SJSA1 (cell line): Measurements from ENCODE around the gene PACSIN2. TPM values are rescaled to one million over a fixed set of nuclear protein-coding genes. Genes with fewer than 3 reads are reported as not detected.

Experiments
- DNase-seq, 2 experiments: peaks; one replicate each; pipeline ENCODE4 v3.0.0-alpha.2; 2015 to 2020; ENCODE audit warnings: low spot score in 2 of 2, low read depth in 1 of 2
- H3K27ac ChIP-seq: fragments of 250-450 bp; sonication (Bioruptor Pico); 2 replicates; pipeline ENCODE4 v1.5.1; 2020; ENCODE audit warnings: mild to moderate bottlenecking, moderate library complexity
- H3K27me3 ChIP-seq: fragments of 250-450 bp; sonication (Bioruptor Pico); replicated peaks from 2 replicates; pipeline ENCODE4 v1.5.1; 2020; ENCODE audit warnings: mild to moderate bottlenecking, moderate library complexity
- H3K36me3 ChIP-seq: fragments of 250-450 bp; sonication (Bioruptor Pico); 2 replicates; pipeline ENCODE4 v1.5.1; 2020; ENCODE audit warnings: mild to moderate bottlenecking
- H3K4me1 ChIP-seq: fragments of 250-450 bp; sonication (Bioruptor Pico); replicated peaks from 2 replicates; pipeline ENCODE4 v1.6.1; 2021; ENCODE audit warnings: mild to moderate bottlenecking
- H3K4me3 ChIP-seq: fragments of 250-450 bp; sonication (Bioruptor Pico); 2 replicates; pipeline ENCODE4 v1.5.1; 2020; ENCODE audit warnings: mild to moderate bottlenecking
- H3K9me3 ChIP-seq: fragments of 250-450 bp; sonication (Bioruptor Pico); replicated peaks from 2 replicates; pipeline ENCODE4 v1.5.1; 2020; ENCODE audit warnings: mild to moderate bottlenecking
- total RNA-seq: library from RNA; depleted of rRNA; stranded (reverse); fragments of >200 nt; shearing (Covaris generic); gene quantifications from 2 replicates; pipeline ENCODE4 v1.2.3, GENCODE V29; 2014

The PACSIN2 gene
- total RNA-seq, 1 experiment from 2014 or later: 98.3 TPM

- Histone ChIP-seq H3K9me3 (no peaks in the 10 kb centered on the region), H3K36me3 (peaks cover 32% of the 10 kb centered on the region), H3K4me3 (no peak overlapping the region), H3K27me3 (no peaks in the 10 kb centered on the region), H3K27ac (no peak overlapping the region), H3K4me1 (peaks cover 42% of the 10 kb centered on the region)
- no peak for DNase-seq
Observed at GRCh38 chr22:42948294-42948693, 66.7 kb downstream of the PACSIN2 start.

DNA sequence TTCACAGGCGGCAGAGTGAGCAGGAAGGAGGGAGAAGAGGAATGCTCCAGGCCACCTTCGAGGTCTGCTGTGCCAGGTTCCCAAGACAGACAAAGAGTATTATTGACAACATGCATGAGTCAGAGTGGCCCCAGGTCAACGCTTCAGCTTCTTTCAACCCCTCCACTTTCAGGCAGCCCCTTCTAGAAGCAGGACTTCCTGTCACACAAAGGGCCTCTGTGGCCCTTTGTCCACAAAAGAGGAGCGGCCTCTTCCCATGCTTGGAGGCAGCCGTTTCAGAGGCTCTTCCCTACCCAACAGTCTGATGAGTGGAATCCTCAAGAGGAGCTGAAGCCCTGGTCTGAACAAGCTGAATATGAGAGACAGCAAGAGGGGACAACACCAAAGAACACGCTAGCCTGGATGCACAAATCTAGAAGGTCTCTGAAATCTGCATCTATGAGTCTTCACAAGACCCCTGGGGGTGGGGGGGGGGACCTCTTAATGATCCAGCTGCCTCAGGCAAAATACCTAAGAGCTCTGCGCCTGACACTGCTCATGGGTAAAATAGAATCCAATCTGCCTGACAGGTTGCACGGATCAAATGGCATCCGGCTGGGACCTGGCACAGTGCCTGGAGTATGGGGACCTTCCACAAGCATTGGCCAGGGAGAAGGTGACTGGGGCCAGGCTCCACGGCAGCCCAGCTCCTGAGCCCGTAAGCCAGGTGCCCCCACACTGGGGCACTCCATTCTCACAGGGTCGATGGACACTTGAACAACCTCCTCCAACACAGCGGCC lies 67.5 kb downstream of the PACSIN2 start:
- Histone ChIP-seq H3K36me3 (peaks cover 34% of the 10 kb centered on the region), H3K27me3 (no peaks in the 10 kb centered on the region), H3K4me3 (no peak overlapping the region), H3K9me3 (no peaks in the 10 kb centered on the region), H3K4me1 (peaks cover 41% of the 10 kb centered on the region), H3K27ac (peak overlapping the region; percentile 48)
- DNase-seq: peak; percentile 61 to 64

DNA sequence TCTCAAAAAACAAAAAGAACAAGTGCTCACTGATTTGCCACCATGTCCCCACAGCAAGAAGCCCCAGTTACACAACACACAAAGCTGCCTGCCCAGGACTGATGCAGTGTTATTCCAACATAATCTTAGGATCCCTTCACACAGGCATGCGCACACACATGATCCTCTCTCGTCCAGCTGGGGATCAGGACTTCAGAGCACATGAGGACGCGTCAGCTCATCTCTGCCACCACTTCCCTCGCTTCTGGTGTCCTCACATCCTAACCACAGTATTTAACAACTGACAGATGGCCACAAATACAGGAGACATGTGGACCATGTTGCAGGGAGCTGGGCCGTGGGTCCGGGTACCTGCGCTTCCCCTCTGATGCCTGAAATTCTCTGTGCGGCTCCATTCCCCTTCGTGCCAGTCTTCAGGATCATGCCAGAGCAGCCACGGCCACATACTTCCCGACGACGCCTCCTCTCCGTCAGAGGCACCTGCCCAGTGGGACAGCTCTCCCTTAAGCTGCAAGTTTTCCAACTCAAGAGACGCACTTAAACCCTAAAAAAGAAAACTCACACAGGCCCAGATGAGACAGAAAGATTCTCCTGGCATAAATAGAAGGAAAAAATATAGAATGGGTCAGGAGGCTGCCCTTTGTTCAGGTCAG lies 68.3 kb downstream of the PACSIN2 start:
- peak overlapping the region; percentile 48 for H3K27ac ChIP-seq
- DNase-seq: no peak

GRCh38 chr22:42945736-42946135 lies 69.2 kb downstream of the PACSIN2 start:
- peaks cover 45% of the 10 kb centered on the region for H3K4me1 ChIP-seq
- no peak overlapping the region for H3K27ac ChIP-seq
- no peak overlapping the region for H3K4me3 ChIP-seq
- DNase-seq: no peak
- peaks cover 38% of the 10 kb centered on the region for H3K36me3 ChIP-seq
- H3K27me3 ChIP-seq: no peaks in the 10 kb centered on the region
- H3K9me3 ChIP-seq: no peaks in the 10 kb centered on the region

More for the DNA sequence above, 68.3 kb downstream of the PACSIN2 start:
- no peaks in the 10 kb centered on the region for H3K9me3 ChIP-seq
- H3K27me3 ChIP-seq: no peaks in the 10 kb centered on the region
- peaks cover 34% of the 10 kb centered on the region for H3K36me3 ChIP-seq
- H3K4me3 ChIP-seq: no peak overlapping the region
- H3K4me1 ChIP-seq: peaks cover 41% of the 10 kb centered on the region

DNA sequence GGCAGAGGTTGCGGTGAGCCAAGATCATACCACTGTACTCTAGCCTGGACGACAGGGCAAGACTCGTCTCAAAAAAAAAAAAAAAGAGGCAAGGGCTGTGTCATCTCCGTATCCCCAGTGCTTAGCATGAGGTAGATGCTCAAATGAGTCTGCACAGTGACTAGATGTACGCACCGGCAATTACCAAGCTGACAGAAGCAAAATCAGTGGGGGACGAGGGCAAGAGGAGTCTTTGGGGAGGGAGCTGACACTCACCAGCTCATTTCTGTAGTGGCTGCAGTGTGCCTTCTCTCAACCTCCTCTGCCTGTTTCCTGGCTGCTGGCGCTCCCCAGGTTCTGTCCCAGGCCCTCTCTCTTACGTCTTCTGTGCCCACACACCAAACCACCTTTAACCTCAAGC lies 69.9 kb downstream of the PACSIN2 start:
- no peak overlapping the region for H3K4me3 ChIP-seq
- H3K9me3 ChIP-seq: no peaks in the 10 kb centered on the region
- peaks cover 52% of the 10 kb centered on the region for H3K4me1 ChIP-seq
- H3K36me3 ChIP-seq: peaks cover 38% of the 10 kb centered on the region
- no peak for DNase-seq
- no peaks in the 10 kb centered on the region for H3K27me3 ChIP-seq
- no peak overlapping the region for H3K27ac ChIP-seq

GRCh38 chr22:42944409-42944808 lies 70.5 kb downstream of the PACSIN2 start:
- Histone ChIP-seq H3K36me3 (peaks cover 38% of the 10 kb centered on the region), H3K4me1 (peaks cover 57% of the 10 kb centered on the region), H3K9me3 (no peaks in the 10 kb centered on the region), H3K27ac (no peak overlapping the region), H3K4me3 (no peak overlapping the region), H3K27me3 (no peaks in the 10 kb centered on the region)
- no peak for DNase-seq

DNA sequence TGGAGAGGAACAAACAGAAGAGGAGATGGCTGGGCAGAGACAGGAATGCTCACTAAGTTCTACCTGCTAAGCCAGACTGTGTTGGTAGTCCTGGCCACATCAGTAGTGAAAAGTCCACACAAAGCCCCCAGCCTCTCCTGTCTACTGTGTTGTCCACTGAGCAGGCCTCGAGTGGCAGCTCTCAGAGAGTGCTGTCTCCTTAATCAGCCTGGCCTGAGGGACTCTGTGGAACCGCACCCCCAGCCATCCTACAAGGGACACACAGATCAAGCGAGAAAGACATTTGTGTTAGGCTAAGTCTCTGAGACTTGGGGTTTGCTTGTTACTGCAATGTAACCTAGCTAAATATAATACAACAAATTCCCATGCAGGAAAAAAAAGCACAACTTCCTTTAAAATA lies 71.0 kb downstream of the PACSIN2 start:
- Histone ChIP-seq H3K9me3 (no peaks in the 10 kb centered on the region), H3K4me3 (no peak overlapping the region), H3K27me3 (no peaks in the 10 kb centered on the region), H3K4me1 (peaks cover 57% of the 10 kb centered on the region), H3K27ac (no peak overlapping the region), H3K36me3 (peaks cover 38% of the 10 kb centered on the region)
- DNase-seq: no peak

GRCh38 chr22:42942351-42942750 lies 72.6 kb downstream of the PACSIN2 start:
- no peak overlapping the region for H3K27ac ChIP-seq
- no peak overlapping the region for H3K4me3 ChIP-seq
- H3K4me1 ChIP-seq: peaks cover 58% of the 10 kb centered on the region
- no peaks in the 10 kb centered on the region for H3K27me3 ChIP-seq
- no peak for DNase-seq
- peaks cover 38% of the 10 kb centered on the region for H3K36me3 ChIP-seq
- H3K9me3 ChIP-seq: no peaks in the 10 kb centered on the region

DNA sequence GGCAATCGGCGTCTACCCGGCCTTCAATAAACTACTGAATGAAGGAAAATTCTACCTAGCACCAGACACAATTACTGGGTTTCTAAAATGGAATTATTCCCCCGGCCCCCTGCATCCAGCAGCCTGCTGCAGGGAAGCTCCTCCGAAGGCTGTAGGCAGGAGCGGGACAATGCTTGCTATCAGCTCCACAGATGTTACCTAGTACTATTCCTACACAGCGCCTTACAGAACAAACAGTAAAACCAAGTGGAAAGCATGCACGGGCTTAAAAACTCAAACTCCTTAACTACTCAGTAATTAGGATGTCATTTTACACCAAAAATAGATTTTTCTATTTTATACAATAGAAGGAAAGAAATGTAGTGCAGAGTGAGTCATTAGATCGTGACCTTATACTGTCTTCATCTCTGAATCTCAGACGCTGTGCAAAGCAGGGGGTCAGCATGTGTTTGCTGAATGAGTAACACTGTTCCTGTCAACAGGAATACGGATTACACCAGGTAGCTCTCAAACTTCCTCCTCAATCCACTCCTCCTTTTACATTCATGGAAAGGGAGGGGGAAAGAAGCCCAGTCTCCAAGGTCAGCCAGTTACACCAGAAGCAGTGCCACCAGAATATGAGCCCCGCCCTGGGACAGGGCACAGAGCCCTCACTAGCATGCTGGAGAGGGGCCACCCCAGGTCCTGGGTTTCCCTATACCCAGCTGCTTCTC lies 74.9 kb downstream of the PACSIN2 start:
- peak overlapping the region; percentile 78 for H3K27ac ChIP-seq
- peaks cover 55% of the 10 kb centered on the region for H3K4me1 ChIP-seq
- H3K36me3 ChIP-seq: peaks cover 20% of the 10 kb centered on the region
- DNase-seq: peak; percentile 73 to 81
- no peaks in the 10 kb centered on the region for H3K27me3 ChIP-seq
- H3K9me3 ChIP-seq: no peaks in the 10 kb centered on the region
- H3K4me3 ChIP-seq: no peak overlapping the region

- peak; percentile 61 to 67 for DNase-seq
- Histone ChIP-seq H3K9me3 (no peaks in the 10 kb centered on the region), H3K4me1 (peaks cover 61% of the 10 kb centered on the region), H3K27ac (peak overlapping the region; percentile 78), H3K4me3 (no peak overlapping the region), H3K36me3 (peaks cover 18% of the 10 kb centered on the region), H3K27me3 (no peaks in the 10 kb centered on the region)
Observed at GRCh38 chr22:42939451-42939881, 75.5 kb downstream of the PACSIN2 start.

DNA sequence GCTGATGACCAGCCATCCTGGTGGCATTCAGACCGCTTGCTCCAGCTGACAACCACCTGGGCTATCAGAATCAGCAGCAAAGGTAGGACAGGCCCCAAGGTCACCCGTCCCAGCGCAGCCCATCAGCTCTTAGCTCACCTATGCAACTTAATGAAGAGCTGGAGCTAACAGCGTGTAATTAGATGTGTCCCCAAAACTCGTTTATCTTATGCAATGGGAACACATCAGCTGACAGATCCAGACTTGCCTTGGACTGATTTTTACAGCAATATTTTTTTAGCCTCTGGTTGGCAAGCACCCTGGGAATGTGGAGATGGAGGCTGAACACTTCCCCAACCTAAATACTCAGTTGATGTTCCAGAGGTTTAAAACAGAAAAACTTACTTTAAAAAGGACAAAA lies 76.0 kb downstream of the PACSIN2 start:
- H3K36me3 ChIP-seq: peaks cover 18% of the 10 kb centered on the region
- no peaks in the 10 kb centered on the region for H3K27me3 ChIP-seq
- no peak overlapping the region for H3K4me3 ChIP-seq
- DNase-seq: no peak
- H3K4me1 ChIP-seq: peaks cover 66% of the 10 kb centered on the region
- peak overlapping the region; percentile 78 for H3K27ac ChIP-seq
- no peaks in the 10 kb centered on the region for H3K9me3 ChIP-seq

DNA sequence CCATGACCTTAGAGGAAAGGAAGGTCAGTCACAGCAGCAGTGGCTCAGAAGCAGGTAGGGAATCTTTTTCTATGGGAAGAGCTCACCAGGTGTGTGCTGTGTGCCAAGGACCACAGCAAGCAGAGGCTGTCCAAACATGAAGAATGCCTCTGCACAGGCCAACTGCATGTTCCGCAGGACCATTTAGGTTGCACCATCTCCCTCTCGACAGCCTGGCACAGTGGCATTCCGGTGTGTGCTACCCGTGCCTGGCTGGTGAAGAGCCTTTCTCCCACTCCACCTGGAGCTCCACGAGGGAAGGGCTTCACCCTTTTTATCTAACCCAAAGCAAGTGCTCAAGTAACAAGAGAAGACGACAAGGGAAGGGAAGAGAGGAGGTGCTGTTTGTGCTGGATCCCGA lies 76.5 kb downstream of the PACSIN2 start:
- Histone ChIP-seq H3K4me1 (peaks cover 70% of the 10 kb centered on the region), H3K27me3 (no peaks in the 10 kb centered on the region), H3K36me3 (peaks cover 17% of the 10 kb centered on the region), H3K27ac (no peak overlapping the region; the same call in 1 of the 2 replicates), H3K4me3 (no peak overlapping the region), H3K9me3 (no peaks in the 10 kb centered on the region)
- no peak for DNase-seq

- Histone ChIP-seq H3K9me3 (no peaks in the 10 kb centered on the region), H3K27me3 (no peaks in the 10 kb centered on the region), H3K27ac (peak overlapping the region; percentile 55), H3K4me1 (peaks cover 81% of the 10 kb centered on the region), H3K4me3 (no peak overlapping the region), H3K36me3 (peaks cover 14% of the 10 kb centered on the region)
- DNase-seq: peak; percentile 48 to 87
Observed at GRCh38 chr22:42937164-42937843, 77.6 kb downstream of the PACSIN2 start.
